Subcutaneous abdominal adipose tissue (tissue), 5 donors: ENCODE measurements around the gene COL4A2.

Source experiments
- H3K27ac ChIP-seq: one replicate; pipeline ENCODE4 v1.7.0; 2013; ENCODE audit warnings: low read depth, mild to moderate bottlenecking, inconsistent platforms, low read length, moderate library complexity
- H3K27me3 ChIP-seq, 5 donors: one replicate each; pipeline ENCODE4 v1.7.0; 2013; ENCODE audit warnings: low read length in 5 of 5, inconsistent platforms in 1 of 5; ENCODE audit not compliant: control insufficient read depth in 5 of 5, insufficient read depth in 4 of 5
- H3K36me3 ChIP-seq, 5 donors: one replicate each; pipeline ENCODE4 v1.7.0; 2013; ENCODE audit warnings: low read length in 5 of 5; ENCODE audit not compliant: control insufficient read depth in 5 of 5, insufficient read depth in 5 of 5
- H3K4me1 ChIP-seq, 5 donors: one replicate each; pipeline ENCODE4 v1.7.0; 2013; ENCODE audit warnings: low read length in 5 of 5, mild to moderate bottlenecking in 3 of 5, moderate library complexity in 1 of 5; ENCODE audit not compliant: control insufficient read depth in 5 of 5, insufficient read depth in 5 of 5
- H3K4me3 ChIP-seq, 5 donors: one replicate each; pipeline ENCODE4 v1.7.0; 2013; ENCODE audit warnings: low read length in 5 of 5, low read depth in 1 of 5
- H3K9ac ChIP-seq, 5 donors: one replicate each; pipeline ENCODE4 v1.7.0; 2013; ENCODE audit warnings: low read length in 5 of 5, mild to moderate bottlenecking in 4 of 5, moderate library complexity in 3 of 5
- H3K9me3 ChIP-seq, 5 donors: one replicate each; pipeline ENCODE4 v1.7.0; 2013; ENCODE audit warnings: low read length in 5 of 5; ENCODE audit not compliant: control insufficient read depth in 5 of 5
- donor health status: healthy.
- donor health status: healthy.
- donor health status: healthy.
- donor health status: healthy.
- donor health status: healthy.

Gene COL4A2

GRCh38 chr13:110264685-110265275, 42.3 kb upstream of the COL4A2 start:
- Histone ChIP-seq H3K9ac (peak overlapping the region in 1 of 5 donors; percentile 1), H3K27me3 (no peaks in the 10 kb centered on the region), H3K36me3 (peaks cover 0 to 19% (median 8%) of the 10 kb centered on the region in 5 donors), H3K9me3 (no peaks in the 10 kb centered on the region), H3K4me1 (peaks cover 19 to 93% (median 85%) of the 10 kb centered on the region in 5 donors), H3K27ac (peak overlapping the region; percentile 78), H3K4me3 (peak overlapping the region in 1 of 5 donors; percentile 12)

- peak overlapping the region; percentile 78 for H3K27ac ChIP-seq
- no peaks in the 10 kb centered on the region for H3K27me3 ChIP-seq
- H3K9me3 ChIP-seq, result no peaks in the 10 kb centered on the region
- H3K4me3 ChIP-seq, result no peak overlapping the region
- peaks cover 19 to 93% (median 84%) of the 10 kb centered on the region in 5 donors for H3K4me1 ChIP-seq
- peak overlapping the region in 2 of 5 donors; percentile 1 to 35 for H3K9ac ChIP-seq
- peaks cover 0 to 20% (median 10%) of the 10 kb centered on the region in 5 donors for H3K36me3 ChIP-seq
These were observed 41.8 kb upstream of the COL4A2 start for GRCh38 chr13:110265341-110265681.

GRCh38 chr13:110265682-110266430, 41.2 kb upstream of the COL4A2 start:
- Histone ChIP-seq H3K27ac (peak overlapping the region; percentile 78), H3K36me3 (peaks cover 0 to 20% (median 10%) of the 10 kb centered on the region in 5 donors), H3K4me3 (peak overlapping the region in 3 of 5 donors; percentile 4 to 31 (median 5))

GRCh38 chr13:110266431-110266809, 40.7 kb upstream of the COL4A2 start:
- Histone ChIP-seq H3K4me1 (peaks cover 19 to 93% (median 89%) of the 10 kb centered on the region in 5 donors), H3K4me3 (peak overlapping the region in 3 of 5 donors; percentile 4 to 31 (median 5)), H3K27ac (peak overlapping the region; percentile 78)

More at GRCh38 chr13:110265682-110266430, 41.2 kb upstream of the COL4A2 start:
- no peaks in the 10 kb centered on the region for H3K9me3 ChIP-seq
- peaks cover 19 to 94% (median 88%) of the 10 kb centered on the region in 5 donors for H3K4me1 ChIP-seq
- H3K27me3 ChIP-seq, result no peaks in the 10 kb centered on the region
- H3K9ac ChIP-seq, result peak overlapping the region in 1 of 5 donors; percentile 35

GRCh38 chr13:110266983-110267382, 40.1 kb upstream of the COL4A2 start:
- Histone ChIP-seq H3K4me1 (peaks cover 19 to 89% (median 86%) of the 10 kb centered on the region in 5 donors), H3K27ac (peak overlapping the region; percentile 78), H3K36me3 (peaks cover 0 to 20% (median 10%) of the 10 kb centered on the region in 5 donors)

More at GRCh38 chr13:110266431-110266809, 40.7 kb upstream of the COL4A2 start:
- H3K9me3 ChIP-seq, result no peaks in the 10 kb centered on the region
- H3K9ac ChIP-seq, result no peak overlapping the region
- no peaks in the 10 kb centered on the region for H3K27me3 ChIP-seq
- peaks cover 0 to 20% (median 10%) of the 10 kb centered on the region in 5 donors for H3K36me3 ChIP-seq

GRCh38 chr13:110268061-110268460, 39.0 kb upstream of the COL4A2 start:
- Histone ChIP-seq H3K4me1 (peaks cover 15 to 78% (median 76%) of the 10 kb centered on the region in 5 donors), H3K36me3 (peaks cover 2 to 29% (median 15%) of the 10 kb centered on the region in 5 donors), H3K4me3 (no peak overlapping the region), H3K9ac (no peak overlapping the region), H3K27ac (peak overlapping the region; percentile 56), H3K9me3 (no peaks in the 10 kb centered on the region), H3K27me3 (no peaks in the 10 kb centered on the region)

More at GRCh38 chr13:110266983-110267382, 40.1 kb upstream of the COL4A2 start:
- H3K4me3 ChIP-seq, result no peak overlapping the region
- no peaks in the 10 kb centered on the region for H3K27me3 ChIP-seq
- H3K9ac ChIP-seq, result no peak overlapping the region
- H3K9me3 ChIP-seq, result no peaks in the 10 kb centered on the region

- peaks cover 15 to 76% (median 71%) of the 10 kb centered on the region in 5 donors for H3K4me1 ChIP-seq
- no peaks in the 10 kb centered on the region for H3K9me3 ChIP-seq
- no peak overlapping the region for H3K4me3 ChIP-seq
- H3K36me3 ChIP-seq, result peaks cover 4 to 32% (median 17%) of the 10 kb centered on the region in 5 donors
- H3K9ac ChIP-seq, result no peak overlapping the region
- no peaks in the 10 kb centered on the region for H3K27me3 ChIP-seq
- peak overlapping the region; percentile 56 for H3K27ac ChIP-seq
These were observed 38.4 kb upstream of the COL4A2 start for GRCh38 chr13:110268576-110269185.

- H3K4me3 ChIP-seq, result no peak overlapping the region
- peaks cover 11 to 76% (median 67%) of the 10 kb centered on the region in 5 donors for H3K4me1 ChIP-seq
- peaks cover 4 to 31% (median 17%) of the 10 kb centered on the region in 5 donors for H3K36me3 ChIP-seq
- no peaks in the 10 kb centered on the region for H3K9me3 ChIP-seq
- no peaks in the 10 kb centered on the region for H3K27me3 ChIP-seq
- H3K9ac ChIP-seq, result no peak overlapping the region
- H3K27ac ChIP-seq, result peak overlapping the region; percentile 4
These were observed 37.4 kb upstream of the COL4A2 start for GRCh38 chr13:110269509-110270185.

- H3K9me3 ChIP-seq, result no peaks in the 10 kb centered on the region
- no peaks in the 10 kb centered on the region for H3K27me3 ChIP-seq
- peaks cover 4 to 25% (median 17%) of the 10 kb centered on the region in 5 donors for H3K36me3 ChIP-seq
- H3K4me1 ChIP-seq, result peaks cover 7 to 76% (median 65%) of the 10 kb centered on the region in 5 donors
- H3K27ac ChIP-seq, result peak overlapping the region; percentile 82
- H3K9ac ChIP-seq, result peak overlapping the region in 1 of 5 donors; percentile 10
- H3K4me3 ChIP-seq, result no peak overlapping the region
These were observed 36.6 kb upstream of the COL4A2 start for GRCh38 chr13:110270507-110270906.
